Measurements from ENCODE around the gene PFN3.
A peak's percentile ranks its signal among the peaks of the same experiment; 100 is the strongest.
"Not testable (repeated sequence)": the region's sequence is repeated elsewhere in the genome, so short reads cannot be mapped to it uniquely, and the experiment has no call there.

PFN3 gene

DNA sequence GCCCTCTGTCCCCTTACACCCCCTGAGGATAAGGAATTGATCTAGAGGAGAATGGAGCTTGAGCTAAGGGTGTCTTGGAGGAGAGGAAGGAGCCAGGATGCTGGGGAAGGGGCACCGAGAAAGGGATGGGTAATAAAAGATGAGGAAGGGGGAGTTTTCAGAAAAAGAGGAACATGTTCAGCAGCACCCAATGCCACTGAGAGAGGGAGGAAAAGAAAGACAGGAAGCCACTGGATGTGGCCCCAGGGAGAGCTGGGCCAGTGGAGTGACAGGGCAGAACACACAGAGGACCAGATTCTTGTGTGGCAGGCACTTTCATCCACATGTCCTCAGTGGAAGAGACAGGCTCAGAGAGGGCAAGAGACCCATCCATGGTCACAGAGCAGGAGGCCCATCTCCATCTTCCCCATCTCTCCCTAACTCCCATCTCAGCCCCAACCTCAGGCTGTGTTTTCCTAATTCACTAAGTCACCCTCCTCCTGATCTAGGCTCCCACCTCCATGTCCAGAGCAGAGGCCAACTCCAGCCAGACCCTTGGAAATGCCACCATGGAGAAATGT lies 7.2 kb downstream of the PFN3 start:
- DNase-seq, result no peak

DNA sequence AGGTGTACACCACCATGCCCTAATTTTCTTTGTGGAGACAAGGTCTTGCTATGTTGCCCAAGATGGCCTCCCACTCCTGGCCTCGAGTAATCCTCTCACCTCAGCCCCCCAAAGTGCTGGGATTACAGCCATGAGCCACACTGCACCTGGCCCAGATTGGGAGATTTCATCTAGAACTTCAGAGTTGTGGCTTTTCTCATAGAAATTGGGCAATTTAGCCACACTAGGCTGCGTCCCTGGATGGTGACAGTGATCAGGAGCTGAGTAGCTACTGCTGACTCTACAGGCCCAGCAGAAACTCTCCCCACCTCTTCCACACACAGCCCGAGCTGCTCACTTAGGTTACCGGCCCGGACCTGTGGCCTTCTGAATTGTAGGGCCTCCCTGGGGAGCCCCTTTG lies 7.7 kb downstream of the PFN3 start:
- DNase-seq, result no peak

DNA sequence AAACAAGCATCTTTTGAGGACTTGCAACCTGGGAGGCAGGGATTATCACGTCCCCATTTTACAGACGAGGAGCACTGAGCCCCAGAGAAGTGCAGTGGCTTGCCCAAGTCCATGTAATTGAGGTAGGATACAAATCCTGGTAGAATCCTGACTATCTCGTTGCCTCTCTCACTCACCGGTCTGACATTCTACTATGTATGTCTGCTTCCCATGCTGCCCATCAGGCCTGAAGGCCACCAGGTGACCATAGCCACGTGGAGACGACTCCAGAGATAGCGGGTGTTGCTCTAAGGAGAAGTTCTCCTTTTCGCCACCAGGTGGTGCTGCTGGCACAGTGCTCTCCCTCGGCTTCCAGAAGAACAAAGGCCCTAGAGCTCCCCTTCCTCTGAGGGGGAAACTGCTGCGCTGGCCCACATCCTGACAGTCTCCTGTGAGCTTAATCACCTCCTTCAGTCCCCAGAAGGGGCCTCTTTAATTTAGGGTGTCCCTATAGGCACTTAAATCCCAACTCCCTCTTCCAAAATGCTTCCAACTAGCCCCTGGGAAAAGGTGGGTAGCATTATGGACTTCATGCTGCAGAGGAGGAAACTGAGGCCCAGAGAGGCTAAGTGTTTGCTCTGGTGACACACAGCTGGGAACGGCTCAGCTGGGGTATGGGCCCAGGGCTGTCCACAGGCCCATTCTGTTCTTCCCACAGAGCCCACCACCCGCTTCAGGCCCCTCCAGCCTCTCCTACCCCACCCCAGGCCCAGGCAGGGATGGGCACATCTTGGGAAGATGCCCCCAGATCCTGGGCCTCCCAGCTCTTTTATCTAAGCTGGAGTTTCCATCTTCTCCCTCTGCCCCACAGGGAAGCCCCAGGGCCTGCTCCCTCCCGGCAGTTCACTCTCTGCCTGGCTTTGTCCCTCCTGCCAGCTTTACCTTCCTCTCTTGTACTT lies 9.8 kb downstream of the PFN3 start:
- DNase-seq, result peak; percentile 65

DNA sequence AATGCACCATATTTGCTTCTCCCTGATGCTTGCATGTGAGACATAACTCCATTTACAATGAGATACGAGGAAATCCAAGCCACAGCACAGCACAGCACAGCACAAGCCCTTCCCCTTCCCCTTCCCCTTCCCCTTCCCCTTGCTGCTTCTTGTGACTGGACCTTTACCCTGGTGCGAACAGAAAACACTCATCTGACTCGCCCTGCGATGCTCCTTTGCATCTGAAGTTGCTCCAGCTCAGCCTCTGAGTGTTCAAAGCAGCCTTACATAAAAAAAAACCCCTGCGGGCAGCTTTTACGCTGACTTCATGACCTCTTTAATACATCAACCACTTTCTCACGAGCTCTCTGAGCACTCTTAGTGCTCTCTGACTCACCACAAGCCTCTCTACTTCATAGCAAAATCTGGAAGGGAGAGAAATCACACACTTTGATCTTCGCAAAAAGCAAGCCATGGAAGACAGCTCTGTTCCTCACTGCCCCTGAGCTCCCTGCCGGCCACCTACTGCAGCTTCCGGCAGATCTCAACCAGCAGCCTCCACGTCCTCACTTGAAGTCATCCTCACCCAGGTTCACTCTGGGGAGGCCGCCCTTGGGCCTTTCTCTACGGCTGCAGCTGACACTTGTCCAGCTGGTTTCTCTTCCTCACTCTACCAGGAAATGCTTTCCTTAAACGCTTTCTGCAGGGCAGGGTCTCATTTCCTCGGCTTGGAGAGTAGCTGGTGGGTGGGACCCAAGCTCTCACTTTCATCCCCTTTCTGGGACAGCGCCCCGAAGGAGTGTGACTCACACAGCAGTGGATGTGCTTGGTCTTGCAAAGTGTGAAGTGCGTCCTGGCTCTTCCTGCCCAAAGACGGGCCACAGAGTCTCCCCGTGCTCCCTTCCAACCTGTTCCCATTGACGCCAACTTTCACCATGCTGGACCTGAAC lies 11.0 kb downstream of the PFN3 start:
- no peak for DNase-seq

DNA sequence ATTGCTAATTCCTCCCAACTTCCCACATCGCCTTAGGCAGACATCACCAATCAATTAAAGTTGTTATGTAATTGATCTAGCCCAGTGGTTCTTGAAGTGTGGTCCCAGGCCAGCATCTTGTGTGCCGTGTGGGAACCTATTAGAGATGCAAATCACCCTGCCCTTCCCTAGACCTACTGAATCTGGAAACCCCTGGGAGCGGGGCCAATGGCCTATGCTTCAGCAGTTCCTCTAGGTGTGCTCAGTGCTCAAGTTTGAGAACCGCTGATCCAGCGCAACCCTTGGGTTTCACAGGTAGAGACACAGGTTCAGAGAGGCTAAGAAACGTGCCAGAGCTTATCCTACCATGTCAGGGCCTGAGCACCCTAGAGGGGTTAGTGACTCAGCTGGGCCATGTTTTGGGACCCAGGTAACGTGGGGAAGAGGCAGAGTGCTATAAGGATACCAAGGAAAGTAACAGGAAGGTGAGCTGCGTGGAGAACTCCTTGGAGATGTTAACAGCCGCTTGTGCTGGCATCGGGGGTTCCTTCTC lies 11.9 kb downstream of the PFN3 start:
- no peak for DNase-seq

DNA sequence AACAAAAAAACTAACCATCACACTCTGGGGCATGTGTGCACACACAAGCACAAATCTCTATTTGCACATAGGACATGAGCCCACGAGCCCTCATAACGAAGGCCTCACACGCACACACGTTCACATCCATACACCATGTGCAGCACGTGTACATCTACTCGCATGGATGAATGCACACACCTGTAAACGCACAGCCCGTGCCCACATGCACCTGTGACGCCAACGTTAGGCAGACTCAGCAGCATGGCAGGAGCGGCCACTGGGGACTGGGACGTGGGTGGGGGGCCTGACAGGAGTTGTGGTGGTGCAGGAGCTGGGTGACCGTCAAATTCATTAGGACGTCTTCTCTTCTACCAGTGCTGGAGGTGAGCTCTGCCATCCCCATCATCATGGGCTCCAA lies 13.1 kb downstream of the PFN3 start:
- DNase-seq, result no peak

DNA sequence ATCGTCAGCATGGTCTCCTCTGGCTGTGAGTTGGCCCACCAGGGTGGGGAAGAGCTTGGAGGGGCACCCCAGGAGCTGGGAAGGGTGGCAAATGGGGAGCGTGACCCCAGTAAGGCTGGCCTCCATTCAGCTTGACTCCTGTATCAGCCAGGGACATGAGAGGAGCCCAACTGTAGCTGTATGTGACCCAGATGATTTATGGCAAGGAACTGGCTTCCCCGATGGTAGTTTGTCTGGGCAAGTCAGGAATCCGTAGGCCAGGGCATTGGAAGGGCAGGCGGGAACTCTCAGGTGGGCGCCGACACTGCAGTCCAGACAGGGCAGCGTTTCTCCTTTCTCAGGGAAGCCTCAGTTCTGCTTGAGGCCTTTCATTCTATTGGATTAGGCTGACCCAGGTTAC lies 13.9 kb downstream of the PFN3 start:
- DNase-seq, result no peak

DNA sequence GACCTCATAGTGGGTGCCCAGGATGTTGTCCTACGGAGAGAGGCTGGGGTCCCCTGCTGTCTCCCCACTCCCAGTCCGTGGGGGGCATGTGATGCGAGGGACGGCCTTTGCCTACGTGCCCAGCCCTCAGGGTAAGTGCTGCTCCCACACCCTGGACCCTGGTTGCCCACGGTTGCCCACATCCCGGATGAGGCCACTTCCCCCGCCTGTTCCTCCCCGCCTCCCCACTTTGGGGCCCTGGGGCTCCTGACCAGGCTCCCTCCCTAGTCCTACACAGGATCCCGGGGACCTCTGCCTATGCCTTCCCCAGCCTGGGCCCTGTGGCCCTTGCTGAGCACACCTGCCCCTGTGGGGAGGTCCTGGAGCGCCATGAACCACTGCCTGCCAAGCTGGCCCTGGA lies 14.7 kb downstream of the PFN3 start:
- DNase-seq, result no peak

DNA sequence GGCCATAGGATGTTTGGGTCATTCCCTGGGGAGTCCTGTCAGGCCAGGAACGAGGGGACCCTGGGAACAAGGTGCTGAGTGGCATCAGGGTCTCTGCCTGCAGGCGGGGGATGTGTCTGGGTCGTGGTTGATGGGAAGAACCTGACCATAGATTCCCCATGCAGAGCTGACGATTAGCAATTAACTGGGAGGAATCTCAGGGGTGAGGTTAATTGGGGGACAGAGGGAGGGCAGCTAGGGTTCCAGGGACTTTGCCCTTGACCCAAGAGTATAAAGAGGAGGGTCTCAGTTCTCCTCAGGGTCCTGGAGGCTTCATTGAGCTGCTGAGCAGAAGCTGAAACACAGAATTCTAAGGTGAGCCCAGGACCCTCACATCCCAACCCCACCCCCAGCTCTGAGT lies 16.3 kb downstream of the PFN3 start, which contains the start of gene SLC34A1:
Gene SLC34A1 (plus strand): TSS at position 301 of the 400 bp plus-strand sequence. CDS start 1,308 bp downstream, outside the sequence.
- no peak for DNase-seq

DNA sequence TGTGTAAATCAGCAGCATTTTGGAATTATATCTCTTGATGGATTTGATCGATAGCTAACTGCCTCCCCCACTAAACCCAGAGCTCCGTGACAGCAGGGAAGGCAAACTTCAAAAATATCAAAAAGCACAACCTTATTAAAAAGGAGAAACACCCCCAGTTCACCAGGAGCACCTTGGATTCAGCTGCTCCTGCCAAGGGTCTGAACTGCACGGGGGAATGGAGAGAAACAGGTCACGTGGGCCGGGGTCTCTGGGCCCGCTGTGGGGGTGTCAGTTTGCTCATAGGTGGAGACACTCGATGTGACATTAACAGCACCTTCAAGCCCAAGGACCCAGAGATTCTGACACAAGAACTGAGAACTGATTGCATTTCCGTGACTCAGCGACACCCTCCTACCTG lies 17.3 kb downstream of the PFN3 start:
- no peak for DNase-seq

DNA sequence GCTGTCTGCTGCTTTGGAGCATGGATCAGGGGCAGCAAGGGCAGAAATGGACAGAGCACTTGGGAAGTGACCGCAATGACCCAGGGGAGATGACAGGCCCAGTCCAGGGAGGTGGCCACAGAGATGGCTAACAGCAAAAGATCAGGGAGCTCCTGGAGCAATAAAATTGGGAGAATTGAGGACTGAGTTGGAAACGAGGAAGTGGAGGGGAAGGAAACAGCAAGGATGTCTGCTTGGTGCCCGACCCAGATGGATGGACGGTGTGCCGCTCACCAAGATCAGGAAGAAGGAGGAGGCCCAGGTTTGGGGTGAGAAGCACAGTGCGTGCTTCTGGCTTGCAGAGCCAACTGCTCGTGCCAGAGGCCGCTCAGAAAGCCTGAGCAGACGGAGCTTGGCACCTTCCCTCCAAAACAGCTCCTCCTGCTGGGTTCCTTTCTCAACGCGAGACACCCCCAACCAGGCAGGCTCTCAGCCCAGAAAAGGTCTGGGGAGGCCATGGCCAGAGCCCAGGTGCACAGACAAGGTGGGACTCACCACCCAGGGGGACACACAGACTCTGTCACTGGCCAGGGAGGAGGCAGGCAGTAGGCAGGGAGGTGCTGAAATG lies 17.9 kb downstream of the PFN3 start:
- no peak for DNase-seq

DNA sequence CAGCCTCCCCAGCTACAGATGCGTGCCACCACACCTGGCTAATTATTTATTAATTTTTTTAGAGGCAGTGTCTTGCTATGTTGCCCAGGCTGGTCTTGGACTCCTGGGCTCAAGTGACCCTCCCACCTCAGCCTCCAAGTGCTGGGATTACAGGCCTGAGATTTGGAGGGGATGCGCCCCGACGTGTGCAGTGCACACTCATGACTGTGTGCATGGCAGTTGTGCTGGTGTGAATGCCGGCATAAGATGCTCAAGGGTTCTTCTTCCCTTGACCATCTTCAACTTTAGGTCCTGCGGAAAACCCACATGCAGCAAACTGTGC lies 19.7 kb downstream of the PFN3 start:
- DNase-seq, result no peak

DNA sequence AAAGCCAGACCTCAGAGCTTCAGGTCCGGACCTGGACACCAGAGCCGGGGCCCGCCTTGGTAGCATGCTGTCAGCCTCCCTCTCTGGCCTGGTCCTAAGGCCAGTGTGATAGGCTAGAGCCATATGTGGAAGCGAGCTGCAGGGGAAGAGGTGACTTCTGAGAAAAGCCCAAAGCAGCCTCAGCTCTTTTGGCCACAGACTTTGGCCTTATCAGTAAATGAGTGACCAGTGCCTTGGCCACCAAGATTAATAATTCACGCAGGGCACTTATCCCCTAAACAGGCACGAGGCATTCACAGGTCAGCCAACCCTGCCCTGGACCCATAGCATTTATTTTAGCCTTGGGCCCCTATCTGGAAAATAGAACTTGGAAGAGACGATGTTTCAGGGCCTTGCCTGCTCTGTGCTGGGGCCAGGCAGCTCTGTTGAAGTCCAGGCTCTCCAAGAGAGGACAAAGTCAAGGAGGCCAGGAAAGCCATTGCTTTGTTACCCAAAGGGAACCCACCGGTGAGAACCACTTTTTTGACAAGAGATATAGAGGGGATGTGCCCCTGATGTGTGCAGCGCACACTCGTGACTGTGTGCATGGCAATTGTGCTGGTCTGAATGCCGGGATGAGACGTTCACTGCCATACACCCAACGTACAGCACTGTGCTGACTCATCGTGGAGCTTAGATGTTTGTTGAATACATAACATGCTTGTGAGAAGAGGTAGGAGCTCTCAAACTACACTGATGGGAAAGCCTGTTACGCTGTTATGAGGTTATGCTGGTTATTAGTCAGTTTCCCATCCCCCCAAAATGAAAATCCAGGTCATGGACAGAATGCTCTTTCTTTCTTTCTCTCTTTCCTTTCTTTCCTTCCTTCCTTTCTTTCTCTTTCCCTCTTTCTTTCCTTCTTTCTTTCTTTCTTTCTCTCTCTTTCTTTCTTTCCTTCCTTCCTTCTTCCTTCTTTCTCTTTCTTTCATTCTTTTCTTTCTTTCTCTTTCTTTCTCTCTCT lies 21.3 kb downstream of the PFN3 start:
- DNase-seq, result no peak

DNA sequence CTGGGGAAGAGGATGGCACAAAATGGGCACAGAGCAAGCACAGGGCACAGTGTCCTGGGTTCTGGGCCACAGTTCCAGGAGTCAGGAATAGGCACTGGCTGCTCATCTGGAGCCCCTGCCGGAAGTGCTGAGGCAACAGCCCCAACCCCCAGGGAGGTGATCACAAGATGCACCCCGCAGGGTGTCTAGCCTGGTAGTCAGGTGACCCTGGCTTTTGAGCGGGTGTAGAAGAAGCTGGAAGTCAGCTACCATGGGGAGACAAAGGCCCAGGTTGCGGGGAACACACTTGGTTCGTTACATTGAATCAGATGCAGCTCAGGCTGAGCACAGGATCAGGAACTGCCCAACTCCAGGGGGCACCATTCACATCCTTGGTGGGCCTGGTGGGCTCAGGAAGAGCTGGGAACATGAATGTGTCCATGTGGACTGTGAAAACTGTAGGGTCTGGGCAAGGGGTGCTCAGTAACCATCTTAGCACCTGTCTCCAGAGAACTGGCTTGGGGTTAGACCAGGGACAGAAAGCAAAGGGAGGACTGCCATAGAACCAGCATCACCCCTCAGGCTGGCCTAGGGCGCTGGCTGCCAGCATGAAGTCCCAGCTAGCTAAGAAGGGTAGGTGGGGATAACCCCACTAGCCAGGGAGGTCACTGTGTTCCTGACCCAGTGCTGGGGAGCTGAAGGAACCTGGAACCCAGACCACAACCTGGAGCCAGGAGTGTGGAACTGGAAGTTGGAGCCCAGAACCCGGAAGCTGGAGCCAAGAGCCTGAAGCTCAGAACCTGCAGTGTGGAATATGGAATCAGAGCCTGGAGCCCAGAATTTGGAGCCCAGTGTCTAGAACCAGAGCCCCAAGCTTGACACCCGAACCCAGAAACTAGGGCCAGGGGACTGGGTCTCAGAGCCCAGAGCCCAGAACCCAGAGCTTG lies 22.3 kb downstream of the PFN3 start:
- no peak for DNase-seq

DNA sequence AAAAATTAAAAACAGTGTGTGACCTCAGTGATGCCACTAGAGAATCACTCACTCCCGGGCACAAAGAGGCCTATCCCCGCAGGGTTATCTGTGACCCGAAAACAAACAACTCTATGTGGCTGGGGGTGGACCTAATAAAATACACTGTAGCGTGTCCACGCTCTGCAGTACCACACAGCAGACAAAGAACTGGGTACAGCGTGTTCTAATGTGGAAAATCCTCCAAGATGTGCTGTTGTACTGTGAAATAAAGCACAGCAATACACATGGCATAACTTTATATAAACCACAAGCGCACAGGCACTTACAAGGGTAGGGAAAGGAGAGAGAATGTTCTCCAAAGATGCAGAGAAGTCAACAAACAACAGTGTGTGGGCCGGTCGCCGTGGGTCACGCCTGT lies 24.4 kb downstream of the PFN3 start:
- DNase-seq, result no peak

DNA sequence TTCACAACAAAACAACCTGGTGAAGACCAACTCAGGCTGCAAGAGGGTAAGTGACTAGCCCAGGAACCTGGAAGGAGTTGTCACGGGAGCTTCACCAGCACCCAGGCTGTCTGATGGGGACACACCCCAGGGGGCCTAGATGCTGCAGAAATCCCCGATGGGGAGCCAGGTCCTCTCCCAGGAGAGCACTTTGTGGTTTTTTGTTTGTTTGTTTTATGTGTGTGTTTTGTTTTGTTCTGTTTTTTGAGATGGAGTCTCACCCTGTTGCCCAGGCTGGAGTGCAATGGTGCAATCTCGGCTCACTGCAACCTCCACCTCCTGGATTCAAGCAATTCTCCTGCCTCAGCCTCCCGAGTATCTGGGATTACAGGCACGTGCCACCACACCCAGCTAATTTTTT lies 24.9 kb downstream of the PFN3 start:
- DNase-seq, result not testable (repeated sequence)

DNA sequence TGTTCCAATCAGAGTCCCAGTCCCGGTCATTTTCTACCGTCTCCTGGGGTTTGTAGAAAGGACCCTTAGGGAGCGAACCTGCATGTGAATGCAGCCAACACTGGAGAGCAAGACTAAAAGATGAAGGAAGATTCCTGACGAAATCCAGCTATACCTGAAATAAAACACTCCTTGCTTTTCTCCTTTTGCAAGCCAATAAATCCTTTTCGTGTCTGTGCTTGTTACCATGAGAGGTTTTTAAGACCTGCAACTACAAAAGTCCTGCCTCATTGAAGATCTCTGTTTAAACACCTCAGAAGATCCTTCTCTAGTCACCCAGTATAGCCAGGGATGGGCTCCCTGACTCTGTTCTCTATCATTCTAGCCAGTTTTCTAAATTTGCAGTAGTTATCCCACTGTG lies 26.2 kb downstream of the PFN3 start:
- DNase-seq, result no peak

DNA sequence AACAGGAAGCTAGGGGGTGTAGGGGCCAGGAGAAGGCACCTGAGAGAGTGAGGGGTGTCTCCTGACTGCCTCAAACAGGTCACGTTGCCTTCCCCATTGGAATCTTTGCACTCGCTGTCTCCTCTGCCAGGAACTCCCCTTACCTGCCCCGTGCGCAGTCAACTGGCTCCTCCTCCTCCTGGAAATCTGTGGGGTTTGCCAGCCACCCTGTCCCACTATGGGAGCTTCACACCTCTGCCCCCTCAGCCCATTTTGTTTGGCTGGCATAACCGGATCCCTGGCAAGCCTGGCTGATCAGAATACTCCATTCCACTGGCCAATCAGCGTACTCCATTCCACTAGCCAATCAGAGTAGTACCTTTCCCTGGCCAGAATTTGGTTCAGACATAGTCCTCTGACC lies 26.7 kb downstream of the PFN3 start:
- no peak for DNase-seq

DNA sequence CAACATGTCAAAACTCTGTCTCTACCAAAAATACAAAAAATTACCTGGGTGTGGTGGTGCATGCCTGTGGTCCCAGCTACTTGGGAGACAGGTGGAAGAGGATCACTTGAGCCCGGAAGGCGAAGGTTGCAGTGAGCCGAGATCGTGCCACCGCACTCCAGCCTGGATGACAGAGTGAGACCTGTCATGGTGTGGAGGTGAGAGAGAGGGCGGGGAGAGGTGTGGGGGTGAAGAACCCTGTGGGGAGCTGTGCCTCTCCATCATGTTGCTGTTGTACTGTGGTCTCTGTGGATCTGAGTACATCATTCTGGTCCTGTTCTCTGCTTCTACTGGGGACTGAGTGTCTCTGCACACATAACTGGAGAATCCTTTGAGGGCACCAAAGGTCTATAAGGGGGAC lies 27.6 kb downstream of the PFN3 start:
- DNase-seq, result no peak

All from NCI-H1092 (cell line).